ENCODE measurements around the gene CCDC43.
"Not testable (repeated sequence)": the region's sequence is repeated elsewhere in the genome, so short reads cannot be mapped to it uniquely, and the experiment has no call there.

The CCDC43 gene

GRCh38 chr17:44647736-44648135 lies 41.8 kb downstream of the CCDC43 start:
- no peak overlapping the region for H3K27ac ChIP-seq
- no peak for TF ChIP-seq CTCF (conservative IDR thresholded peaks at IDR 0.05)
- no peak for TF ChIP-seq ZFX (IDR thresholded peaks at IDR 0.05)

GRCh38 chr17:44646280-44646679 lies 43.3 kb downstream of the CCDC43 start:
- no peak for TF ChIP-seq ZFX (IDR thresholded peaks at IDR 0.05)
- no peak for TF ChIP-seq CTCF (conservative IDR thresholded peaks at IDR 0.05)
- no peak overlapping the region for H3K27ac ChIP-seq

- no peak overlapping the region for H3K27ac ChIP-seq
- no peak for TF ChIP-seq ZFX (IDR thresholded peaks at IDR 0.05)
Observed at GRCh38 chr17:44645341-44645740, 44.2 kb downstream of the CCDC43 start.

- no peak overlapping the region for H3K27ac ChIP-seq
- TF ChIP-seq CTCF (conservative IDR thresholded peaks at IDR 0.05) (no peak), ZFX (IDR thresholded peaks at IDR 0.05) (no peak)
Observed at GRCh38 chr17:44642834-44643233, 46.7 kb downstream of the CCDC43 start.

GRCh38 chr17:44637066-44637465 lies 52.5 kb downstream of the CCDC43 start:
- TF ChIP-seq ZFX (IDR thresholded peaks at IDR 0.05) (no peak), CTCF (conservative IDR thresholded peaks at IDR 0.05) (no peak)
- H3K27ac ChIP-seq = no peak overlapping the region

GRCh38 chr17:44636562-44636961 lies 53.0 kb downstream of the CCDC43 start:
- TF ChIP-seq ZFX (IDR thresholded peaks at IDR 0.05) = no peak
- TF ChIP-seq CTCF (conservative IDR thresholded peaks at IDR 0.05) = peak; percentile 20; the same call in 1 of the 2 replicates
- H3K27ac ChIP-seq = no peak overlapping the region

- not testable (repeated sequence) for H3K27ac ChIP-seq
Observed at GRCh38 chr17:44634401-44634800, 55.2 kb downstream of the CCDC43 start.

GRCh38 chr17:44633998-44634397 lies 55.6 kb downstream of the CCDC43 start:
- TF ChIP-seq ZFX (IDR thresholded peaks at IDR 0.05) = no peak
- no peak for TF ChIP-seq CTCF (conservative IDR thresholded peaks at IDR 0.05)
- no peak overlapping the region for H3K27ac ChIP-seq

- TF ChIP-seq ZFX (IDR thresholded peaks at IDR 0.05) (no peak), CTCF (conservative IDR thresholded peaks at IDR 0.05) (no peak)
- H3K27ac ChIP-seq = no peak overlapping the region
Observed at GRCh38 chr17:44630703-44631102, 58.9 kb downstream of the CCDC43 start.
